Inferior parietal cortex (tissue), 1 donor: ENCODE results near the gene TIMM10.

Experiments used
- DNase-seq: peaks from one replicate; pipeline ENCODE4 v3.0.0-alpha.2; 2016; ENCODE audit errors: extremely low spot score

TIMM10 gene

GRCh38 chr11:57484141-57484710 lies 46.3 kb downstream of the TIMM10 start:
- DNase-seq, result no peak

- no peak for DNase-seq
Measured at GRCh38 chr11:57483562-57483918, 47.0 kb downstream of the TIMM10 start.

GRCh38 chr11:57482782-57483561 lies 47.6 kb downstream of the TIMM10 start:
- no peak for DNase-seq

- DNase-seq, result no peak
Measured at GRCh38 chr11:57481915-57482781, 48.4 kb downstream of the TIMM10 start.

- DNase-seq, result no peak
Measured at GRCh38 chr11:57481315-57481714, 49.2 kb downstream of the TIMM10 start.

- peak; percentile 61 for DNase-seq
Measured at GRCh38 chr11:57480409-57481137, 50.0 kb downstream of the TIMM10 start.

- no peak for DNase-seq
Measured at GRCh38 chr11:57479911-57480310, 50.6 kb downstream of the TIMM10 start.

- DNase-seq, result no peak
Measured at GRCh38 chr11:57479021-57479663, 51.4 kb downstream of the TIMM10 start.
